Uterus (tissue), 4 donors: Measurements from ENCODE around the gene ASCC2. TPM values are rescaled to one million over a fixed set of nuclear protein-coding genes. Genes with fewer than 3 reads are reported as not detected.
A peak's percentile ranks its signal among the peaks of the same experiment; 100 is the strongest.

ENCODE experiments used
- DNase-seq, 2 donors: peaks; one replicate each; pipeline ENCODE4 v3.0.0-alpha.2; 2019 to 2020
- H3K27ac ChIP-seq, 2 donors: fragments of 200-600 bp; sonication (generic); 1 replicate in 1 of 2; 2 replicates in 1 of 2; pipeline ENCODE4 v1.5.1; 2016 to 2018
- H3K27me3 ChIP-seq, 2 donors: fragments of 200-600 bp; sonication (generic); one replicate each; pipeline ENCODE4 v1.5.1; 2018 to 2019; ENCODE audit warnings: control low read depth in 1 of 2
- H3K36me3 ChIP-seq, 2 donors: fragments of 200-600 bp; sonication (generic); one replicate each; pipeline ENCODE4 v1.5.1; 2019; ENCODE audit warnings: control low read depth in 1 of 2
- H3K4me1 ChIP-seq, 2 donors: fragments of 200-600 bp; sonication (generic); one replicate each; pipeline ENCODE4 v1.5.1; 2018 to 2019; ENCODE audit warnings: control low read depth in 1 of 2
- H3K4me3 ChIP-seq, 2 donors: fragments of 200-600 bp; sonication (generic); 1 replicate in 1 of 2; 2 replicates in 1 of 2; pipeline ENCODE4 v1.5.1; 2018 to 2019; ENCODE audit warnings: mild to moderate bottlenecking in 1 of 2
- H3K9me3 ChIP-seq, 2 donors: fragments of 200-600 bp; sonication (generic); one replicate each; pipeline ENCODE4 v1.5.1; 2019; ENCODE audit warnings: control low read depth in 1 of 2
- CTCF ChIP-seq, 4 experiments: fragments of 200-600 bp in 2 of 4; fragments of 450-650 bp in 2 of 4; sonication (generic) in 2 of 4; IDR thresholded peaks; one replicate each; pipeline ENCODE4 v1.5.1; 2016 to 2019; ENCODE audit warnings: antibody characterized with exemption in 4 of 4, mild to moderate bottlenecking in 2 of 4, moderate library complexity in 1 of 4
- POLR2A ChIP-seq, 2 donors: fragments of 450-650 bp; IDR thresholded peaks; one replicate each; pipeline ENCODE4 v1.6.1; 2016; ENCODE audit warnings: antibody characterized with exemption in 2 of 2, mild to moderate bottlenecking in 1 of 2, moderate library complexity in 1 of 2
- intact Hi-C: fragments of 100-400 bp; cut with DNase I; formaldehyde crosslinking; loops from one replicate; pipeline ENCODE4 v1.15.1; 2023; ENCODE audit warnings: low total_unique reads
- total RNA-seq, 4 donors: library from RNA; depleted of rRNA in 3 of 4; stranded (reverse); fragments of >200 nt in 3 of 4; gene quantifications; one replicate each; pipeline versions ENCODE4 v1.1.0 to v1.2.4, GENCODE V29; 2014 to 2023
- donor health status: DM: yes; HTN: yes; CAD: no.

The ASCC2 gene
- total RNA-seq, result 10 to 100 TPM; 14.9 to 47.1 (median 24.3) TPM

GRCh38 chr22:29837741-29838598 is at the start of gene ASCC2:
ASCC2 (minus strand) TSS chr22:29838274; CDS start chr22:29832325, 5,949 bp downstream.
- no peaks in the 10 kb centered on the region for H3K9me3 ChIP-seq
- peak within 1 kb of the TSS; percentile 71 to 90 for H3K4me3 ChIP-seq
- intact Hi-C loops, result no loop called here
- DNase-seq, result peak; percentile 98 to 99
- no peaks in the 10 kb centered on the region for H3K36me3 ChIP-seq
- H3K4me1 ChIP-seq, result peaks cover 0 to 3% of the 10 kb centered on the region in 2 donors
- no peak for TF ChIP-seq CTCF (IDR thresholded peaks at IDR 0.05)
- peak; percentile 64 to 67 for TF ChIP-seq POLR2A (IDR thresholded peaks at IDR 0.05)
- no peaks in the 10 kb centered on the region for H3K27me3 ChIP-seq
- H3K27ac ChIP-seq, result peak within 1 kb of the TSS; percentile 75 to 83

- H3K4me1 ChIP-seq, result no peaks in the 10 kb centered on the region
- H3K36me3 ChIP-seq, result no peaks in the 10 kb centered on the region
- TF ChIP-seq CTCF (IDR thresholded peaks at IDR 0.05) (no peak), POLR2A (IDR thresholded peaks at IDR 0.05) (no peak)
- H3K27ac ChIP-seq, result no peak overlapping the region
- H3K27me3 ChIP-seq, result no peaks in the 10 kb centered on the region
- no peak overlapping the region for H3K4me3 ChIP-seq
- H3K9me3 ChIP-seq, result no peaks in the 10 kb centered on the region
- intact Hi-C loops, result no loop called here
- DNase-seq, result no peak
Observed at GRCh38 chr22:29887358-29887757, 49.3 kb upstream of the ASCC2 start.

GRCh38 chr22:29886596-29886995 is 48.5 kb upstream of the ASCC2 start:
- no peak for TF ChIP-seq CTCF (IDR thresholded peaks at IDR 0.05)
- no peak for TF ChIP-seq POLR2A (IDR thresholded peaks at IDR 0.05)
- no peaks in the 10 kb centered on the region for H3K36me3 ChIP-seq
- H3K9me3 ChIP-seq, result no peaks in the 10 kb centered on the region
- no peak overlapping the region for H3K4me3 ChIP-seq
- H3K27ac ChIP-seq, result no peak overlapping the region
- H3K27me3 ChIP-seq, result no peaks in the 10 kb centered on the region
- no peaks in the 10 kb centered on the region for H3K4me1 ChIP-seq
- DNase-seq, result no peak
- intact Hi-C loops, result no loop called here

GRCh38 chr22:29885610-29886009 is 47.5 kb upstream of the ASCC2 start:
- no peak for DNase-seq
- Histone ChIP-seq H3K9me3 (no peaks in the 10 kb centered on the region), H3K27ac (no peak overlapping the region), H3K27me3 (no peaks in the 10 kb centered on the region), H3K36me3 (no peaks in the 10 kb centered on the region), H3K4me1 (no peaks in the 10 kb centered on the region), H3K4me3 (no peak overlapping the region)
- no peak for TF ChIP-seq POLR2A (IDR thresholded peaks at IDR 0.05)
- no peak for TF ChIP-seq CTCF (IDR thresholded peaks at IDR 0.05)
- intact Hi-C loops, result no loop called here

- Histone ChIP-seq H3K9me3 (no peaks in the 10 kb centered on the region), H3K4me1 (no peaks in the 10 kb centered on the region), H3K27me3 (no peaks in the 10 kb centered on the region), H3K4me3 (peak overlapping the region; percentile 78 to 100), H3K36me3 (no peaks in the 10 kb centered on the region), H3K27ac (peak overlapping the region; percentile 95 to 97)
- DNase-seq, result no peak
- TF ChIP-seq POLR2A (IDR thresholded peaks at IDR 0.05) (no peak), CTCF (IDR thresholded peaks at IDR 0.05) (no peak)
- intact Hi-C loops, result no loop called here
Observed at GRCh38 chr22:29883775-29884097, 45.7 kb upstream of the ASCC2 start.
